SU-DHL-6 (cell line): ENCODE results near the gene KIAA1586.

Experiments
- CTCF ChIP-seq: fragments of 200-600 bp; sonication (generic); IDR thresholded peaks from one replicate; pipeline ENCODE4 v1.5.1; 2017; ENCODE audit warnings: antibody characterized with exemption, mild to moderate bottlenecking, low read length, moderate library complexity; ENCODE audit not compliant: insufficient read depth, poor library complexity, severe bottlenecking
- EZH2phosphoT487 ChIP-seq: fragments of 200-600 bp; sonication (generic), shearing (Covaris generic); conservative IDR thresholded peaks from 2 replicates; pipeline ENCODE4 v1.6.1; 2018; ENCODE audit warnings: mild to moderate bottlenecking, antibody characterized with exemption, low read length, moderate library complexity, mixed read lengths

GRCh38 chr6:57089265-57089664 is 42.8 kb downstream of the KIAA1586 start:
- TF ChIP-seq CTCF (no peak), EZH2phosphoT487 (no peak)
